Neural progenitor cell (in vitro differentiated cells): Measurements from ENCODE around the gene SKP2. TPM values are rescaled to one million over a fixed set of nuclear protein-coding genes. Genes with fewer than 3 reads are reported as not detected.

ENCODE experiments used
- DNase-seq: peaks from one replicate; pipeline ENCODE4 v3.0.0-alpha.2; 2016; ENCODE audit warnings: low spot score
- H2AFZ ChIP-seq: fragments of 200-600 bp; sonication (generic); replicated peaks from 2 replicates; pipeline ENCODE4 v1.6.1; 2016; ENCODE audit warnings: antibody characterized with exemption
- H3F3A ChIP-seq: fragments of 200-600 bp; sonication (generic); 2 replicates; pipeline ENCODE4 v1.6.1; 2016; ENCODE audit warnings: antibody characterized with exemption, low read depth
- H3K27ac ChIP-seq: fragments of 200-600 bp; sonication (generic); 2 replicates; pipeline ENCODE4 v1.5.1; 2016; ENCODE audit warnings: mild to moderate bottlenecking
- H3K27me3 ChIP-seq: fragments of 200-600 bp; sonication (generic); 2 replicates; pipeline ENCODE4 v1.6.1; 2016; ENCODE audit warnings: mild to moderate bottlenecking, moderate library complexity
- H3K36me3 ChIP-seq: fragments of 200-600 bp; sonication (generic); 2 replicates; pipeline ENCODE4 v1.5.1; 2016
- H3K4me1 ChIP-seq: fragments of 200-600 bp; sonication (generic); 2 replicates; pipeline ENCODE4 v1.6.1; 2016; ENCODE audit warnings: mixed run types
- H3K4me2 ChIP-seq: fragments of 200-600 bp; sonication (generic); 2 replicates; pipeline ENCODE4 v1.6.1; 2016
- H3K4me3 ChIP-seq: fragments of 200-600 bp; sonication (generic); 2 replicates; pipeline ENCODE4 v1.5.1; 2016
- H3K79me2 ChIP-seq: fragments of 200-600 bp; sonication (generic); 2 replicates; pipeline ENCODE4 v1.6.1; 2016; ENCODE audit warnings: low read depth
- H3K9ac ChIP-seq: fragments of 200-600 bp; sonication (generic); 2 replicates; pipeline ENCODE4 v1.6.1; 2016
- H3K9me3 ChIP-seq: fragments of 200-600 bp; sonication (generic); 2 replicates; pipeline ENCODE4 v1.5.1; 2016; ENCODE audit warnings: low read depth
- H4K20me1 ChIP-seq: fragments of 200-600 bp; sonication (generic); 2 replicates; pipeline ENCODE4 v1.6.1; 2016; ENCODE audit warnings: low read depth
- H3K27ac Mint-ChIP-seq: 3 replicates; pipeline ENCODE4 v1.8.0; 2021; ENCODE audit warnings: mixed read lengths
- H3K27me3 Mint-ChIP-seq: 2 replicates; pipeline ENCODE4 v1.8.0; 2022; ENCODE audit warnings: low read depth, mild to moderate bottlenecking, inconsistent platforms, moderate library complexity, mixed read lengths; ENCODE audit not compliant: insufficient read depth
- H3K36me3 Mint-ChIP-seq: 3 replicates; pipeline ENCODE4 v1.8.0; 2021; ENCODE audit warnings: mixed read lengths
- H3K4me1 Mint-ChIP-seq: 3 replicates; pipeline ENCODE4 v1.8.0; 2021; ENCODE audit warnings: mixed read lengths
- H3K4me3 Mint-ChIP-seq: 3 replicates; pipeline ENCODE4 v1.8.0; 2021; ENCODE audit warnings: mild to moderate bottlenecking, moderate library complexity, mixed read lengths
- H3K9me3 Mint-ChIP-seq: 3 replicates; pipeline ENCODE4 v1.8.0; 2020; ENCODE audit warnings: mixed read lengths
- CTCF ChIP-seq: fragments of 200-600 bp; sonication (generic); IDR thresholded peaks from 2 replicates; pipeline ENCODE4 v1.5.1; 2017; ENCODE audit warnings: antibody characterized with exemption, mild to moderate bottlenecking
- EZH2 ChIP-seq: fragments of 200-600 bp; sonication (generic); IDR thresholded peaks from 2 replicates; pipeline ENCODE4 v1.6.1; 2017; ENCODE audit warnings: antibody characterized with exemption, mild to moderate bottlenecking, moderate library complexity
- EZH2phosphoT487 ChIP-seq: fragments of 200-600 bp; sonication (generic); IDR thresholded peaks from 2 replicates; pipeline ENCODE4 v1.6.1; 2017; ENCODE audit warnings: antibody characterized with exemption
- total RNA-seq: library from RNA; depleted of rRNA; stranded (reverse); fragments of >200 nt; gene quantifications from 2 replicates; pipeline ENCODE4 v1.2.3, GENCODE V29; 2015; ENCODE audit warnings: low replicate concordance

Gene SKP2
- total RNA-seq, 1 donor from 2014 or later = 93.4 TPM

DNA sequence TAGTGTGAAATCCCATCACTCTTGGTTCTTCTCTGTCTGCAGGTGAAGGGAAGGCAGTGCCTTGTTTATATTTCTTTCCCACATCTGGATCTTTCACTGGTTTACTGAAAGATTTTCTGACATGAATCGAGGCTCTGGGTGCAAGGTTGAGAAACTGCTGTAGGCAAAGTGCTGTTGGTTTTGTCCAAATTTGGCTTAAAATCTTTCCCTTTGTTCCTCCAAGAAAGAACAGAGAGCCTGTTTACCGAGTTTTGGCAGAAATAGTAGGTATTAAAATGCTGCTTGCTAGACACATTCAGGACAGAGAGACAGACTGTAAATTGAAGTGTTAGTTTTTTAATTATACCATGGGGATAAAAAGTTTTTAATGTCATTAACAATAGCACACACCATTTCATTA, 21.5 kb downstream of the SKP2 start:
- peaks cover 4% of the 10 kb centered on the region for H3K79me2 ChIP-seq
- H3K27me3 ChIP-seq = no peaks in the 10 kb centered on the region
- peaks cover 5% of the 10 kb centered on the region for H4K20me1 ChIP-seq
- H3K9ac ChIP-seq = no peak overlapping the region
- DNase-seq = no peak
- no peak overlapping the region for H3K4me3 ChIP-seq
- H3K27me3 Mint-ChIP-seq = no peaks in the 10 kb centered on the region
- no peak overlapping the region for H2AFZ ChIP-seq
- H3K36me3 ChIP-seq = peaks cover 35% of the 10 kb centered on the region
- peaks cover 20% of the 10 kb centered on the region for H3F3A ChIP-seq
- no peaks in the 10 kb centered on the region for H3K9me3 ChIP-seq
- H3K27ac Mint-ChIP-seq = no peak overlapping the region
- TF ChIP-seq EZH2phosphoT487 (no peak), EZH2 (no peak), CTCF (no peak)
- H3K9me3 Mint-ChIP-seq = no peaks in the 10 kb centered on the region
- no peak overlapping the region for H3K4me3 Mint-ChIP-seq
- no peak overlapping the region for H3K27ac ChIP-seq
- peaks cover 15% of the 10 kb centered on the region for H3K36me3 Mint-ChIP-seq
- H3K4me1 ChIP-seq = peaks cover 22% of the 10 kb centered on the region
- H3K4me2 ChIP-seq = no peak overlapping the region
- peaks cover 4% of the 10 kb centered on the region for H3K4me1 Mint-ChIP-seq

- no peak overlapping the region for H3K4me3 Mint-ChIP-seq
- H3K27me3 ChIP-seq = no peaks in the 10 kb centered on the region
- no peak overlapping the region for H3K4me2 ChIP-seq
- H3F3A ChIP-seq = peaks cover 25% of the 10 kb centered on the region
- H3K4me3 ChIP-seq = no peak overlapping the region
- DNase-seq = no peak
- H2AFZ ChIP-seq = no peak overlapping the region
- no peaks in the 10 kb centered on the region for H3K9me3 Mint-ChIP-seq
- H3K4me1 Mint-ChIP-seq = peaks cover 6% of the 10 kb centered on the region
- TF ChIP-seq EZH2phosphoT487 (no peak), CTCF (no peak), EZH2 (no peak)
- H3K9ac ChIP-seq = no peak overlapping the region
- no peak overlapping the region for H3K27ac ChIP-seq
- peaks cover 4% of the 10 kb centered on the region for H3K79me2 ChIP-seq
- peaks cover 39% of the 10 kb centered on the region for H3K36me3 ChIP-seq
- no peak overlapping the region for H3K27ac Mint-ChIP-seq
- H3K4me1 ChIP-seq = peaks cover 27% of the 10 kb centered on the region
- H3K36me3 Mint-ChIP-seq = peaks cover 12% of the 10 kb centered on the region
- peaks cover 5% of the 10 kb centered on the region for H4K20me1 ChIP-seq
- H3K27me3 Mint-ChIP-seq = no peaks in the 10 kb centered on the region
- no peaks in the 10 kb centered on the region for H3K9me3 ChIP-seq
Measured at GRCh38 chr5:36174119-36174518, 22.2 kb downstream of the SKP2 start.

GRCh38 chr5:36175043-36175442, 23.1 kb downstream of the SKP2 start:
- Mint-ChIP-seq H3K27me3 (no peaks in the 10 kb centered on the region), H3K4me1 (peaks cover 6% of the 10 kb centered on the region), H3K4me3 (no peak overlapping the region), H3K27ac (no peak overlapping the region), H3K36me3 (peaks cover 12% of the 10 kb centered on the region), H3K9me3 (no peaks in the 10 kb centered on the region)
- Histone ChIP-seq H3K4me2 (no peak overlapping the region), H2AFZ (no peak overlapping the region), H3K79me2 (no peaks in the 10 kb centered on the region), H3K9ac (no peak overlapping the region), H3K9me3 (no peaks in the 10 kb centered on the region), H3K27ac (no peak overlapping the region), H3F3A (peaks cover 25% of the 10 kb centered on the region), H3K4me3 (no peak overlapping the region), H3K27me3 (no peaks in the 10 kb centered on the region), H3K36me3 (peaks cover 41% of the 10 kb centered on the region), H4K20me1 (peaks cover 5% of the 10 kb centered on the region), H3K4me1 (peaks cover 27% of the 10 kb centered on the region)
- no peak for DNase-seq
- no peak for TF ChIP-seq CTCF
- TF ChIP-seq EZH2 = no peak
- TF ChIP-seq EZH2phosphoT487 = no peak

DNA sequence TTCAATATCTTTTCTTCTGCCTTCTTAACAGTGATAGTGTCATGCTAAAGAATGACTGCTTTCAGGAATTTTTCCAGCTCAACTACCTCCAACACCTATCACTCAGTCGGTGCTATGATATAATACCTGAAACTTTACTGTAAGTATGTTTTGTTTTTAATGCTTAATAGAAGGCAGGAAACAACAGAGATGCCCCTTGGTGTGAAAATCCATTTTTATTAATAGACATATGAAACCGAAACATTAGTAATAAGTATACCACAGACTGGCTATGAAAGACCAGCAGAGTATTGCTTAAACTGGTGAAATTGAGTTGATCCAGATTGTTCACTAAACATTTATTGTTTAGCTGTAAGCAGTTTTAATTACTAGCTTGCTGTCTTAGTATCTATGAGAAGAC, 25.2 kb downstream of the SKP2 start:
- no peaks in the 10 kb centered on the region for H3K79me2 ChIP-seq
- H3K27ac Mint-ChIP-seq = no peak overlapping the region
- H3F3A ChIP-seq = peaks cover 25% of the 10 kb centered on the region
- no peak overlapping the region for H3K4me3 Mint-ChIP-seq
- DNase-seq = no peak
- H3K9me3 ChIP-seq = no peaks in the 10 kb centered on the region
- no peak overlapping the region for H3K9ac ChIP-seq
- H3K27me3 ChIP-seq = no peaks in the 10 kb centered on the region
- H4K20me1 ChIP-seq = no peaks in the 10 kb centered on the region
- H3K9me3 Mint-ChIP-seq = no peaks in the 10 kb centered on the region
- no peak for TF ChIP-seq CTCF
- no peak for TF ChIP-seq EZH2
- TF ChIP-seq EZH2phosphoT487 = no peak
- H3K4me1 ChIP-seq = peaks cover 27% of the 10 kb centered on the region
- H3K4me3 ChIP-seq = no peak overlapping the region
- peak overlapping the region; percentile 66 for H3K27ac ChIP-seq
- H3K36me3 Mint-ChIP-seq = peaks cover 18% of the 10 kb centered on the region
- H3K27me3 Mint-ChIP-seq = no peaks in the 10 kb centered on the region
- H2AFZ ChIP-seq = no peak overlapping the region
- peaks cover 56% of the 10 kb centered on the region for H3K36me3 ChIP-seq
- H3K4me1 Mint-ChIP-seq = peaks cover 6% of the 10 kb centered on the region
- H3K4me2 ChIP-seq = no peak overlapping the region
